ENCODE measurements around the gene P3H4. TPM values are rescaled to one million over a fixed set of nuclear protein-coding genes. Genes with fewer than 3 reads are reported as not detected.

P3H4 gene
- total RNA-seq, 4 donors from 2014 or later, result 24.5 to 59.2 (median 34.9) TPM

DNA sequence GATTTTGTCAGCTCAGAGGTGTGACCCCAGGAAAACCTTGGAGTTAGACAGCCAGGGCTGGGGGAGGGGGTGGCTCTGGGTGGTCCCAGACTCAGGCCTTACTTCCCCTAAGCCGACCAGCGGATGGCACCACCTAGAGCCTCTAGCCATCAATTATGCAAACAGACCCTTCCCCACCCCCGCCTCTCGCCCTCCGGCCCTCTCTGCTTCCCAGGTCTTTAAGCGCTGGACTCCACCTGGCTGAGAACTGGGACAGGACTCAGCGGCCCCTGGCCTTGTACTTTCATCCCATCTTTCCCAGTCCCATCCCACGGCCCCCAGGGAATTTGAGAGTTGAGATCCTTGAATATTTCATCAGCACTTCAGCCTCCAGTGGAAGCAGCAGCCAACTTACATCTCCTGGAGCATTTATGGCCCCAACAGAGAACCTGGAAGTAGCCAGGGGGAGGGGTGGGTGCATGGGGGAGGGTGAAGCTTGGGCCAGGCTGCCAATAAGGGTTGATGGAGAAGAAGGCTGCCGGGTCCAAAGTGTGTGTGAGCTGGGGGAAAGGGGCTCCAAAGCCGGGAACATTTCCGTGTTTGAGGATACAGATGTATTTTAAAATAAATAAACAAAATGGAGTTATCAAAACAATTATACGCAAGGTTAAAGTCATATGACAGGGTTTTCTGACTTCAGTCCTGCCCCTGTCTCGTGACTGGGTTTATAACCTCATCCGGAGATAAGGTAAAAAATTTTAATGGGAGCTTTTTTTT, 17.8 kb downstream of the P3H4 start:
- H3K4me3 ChIP-seq (replicated peaks in 1 of 3), result no peak overlapping the region
- H3K27me3 ChIP-seq, result no peaks in the 10 kb centered on the region
- H3K27ac ChIP-seq, result peak overlapping the region; percentile 75 to 91 (median 91)
- H3K36me3 ChIP-seq, result no peaks in the 10 kb centered on the region
- no peaks in the 10 kb centered on the region for H3K9me3 ChIP-seq
- peaks cover 33 to 41% of the 10 kb centered on the region in 2 donors for H3K4me1 ChIP-seq
- DNase-seq, result peak in 1 of 2 donors; percentile 31
- intact Hi-C loops (cut with DNase I), result no loop called here
- TF ChIP-seq, protein P1, sequence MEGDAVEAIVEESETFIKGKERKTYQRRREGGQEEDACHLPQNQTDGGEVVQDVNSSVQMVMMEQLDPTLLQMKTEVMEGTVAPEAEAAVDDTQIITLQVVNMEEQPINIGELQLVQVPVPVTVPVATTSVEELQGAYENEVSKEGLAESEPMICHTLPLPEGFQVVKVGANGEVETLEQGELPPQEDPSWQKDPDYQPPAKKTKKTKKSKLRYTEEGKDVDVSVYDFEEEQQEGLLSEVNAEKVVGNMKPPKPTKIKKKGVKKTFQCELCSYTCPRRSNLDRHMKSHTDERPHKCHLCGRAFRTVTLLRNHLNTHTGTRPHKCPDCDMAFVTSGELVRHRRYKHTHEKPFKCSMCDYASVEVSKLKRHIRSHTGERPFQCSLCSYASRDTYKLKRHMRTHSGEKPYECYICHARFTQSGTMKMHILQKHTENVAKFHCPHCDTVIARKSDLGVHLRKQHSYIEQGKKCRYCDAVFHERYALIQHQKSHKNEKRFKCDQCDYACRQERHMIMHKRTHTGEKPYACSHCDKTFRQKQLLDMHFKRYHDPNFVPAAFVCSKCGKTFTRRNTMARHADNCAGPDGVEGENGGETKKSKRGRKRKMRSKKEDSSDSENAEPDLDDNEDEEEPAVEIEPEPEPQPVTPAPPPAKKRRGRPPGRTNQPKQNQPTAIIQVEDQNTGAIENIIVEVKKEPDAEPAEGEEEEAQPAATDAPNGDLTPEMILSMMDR (IDR thresholded peaks at IDR 0.05), result no peak
- TF ChIP-seq POLR2A (IDR thresholded peaks at IDR 0.05), result no peak
- 75 to 76% methylated on average over 14 of the region's 14 CpGs for WGBS, 2 donors

- Histone ChIP-seq H3K27ac (peak overlapping the region; percentile 75 to 91 (median 91)), H3K4me3 (replicated peaks in 1 of 3) (no peak overlapping the region), H3K36me3 (no peaks in the 10 kb centered on the region), H3K4me1 (peaks cover 37 to 47% of the 10 kb centered on the region in 2 donors), H3K9me3 (no peaks in the 10 kb centered on the region), H3K27me3 (no peaks in the 10 kb centered on the region)
- intact Hi-C loops (cut with DNase I), result no loop called here
- peak; percentile 90 to 91 for DNase-seq
- 16 to 31% methylated on average over 15 to 17 of the region's 22 CpGs for WGBS, 2 donors
- peak in 1 of 2 donors; percentile 50 for TF ChIP-seq POLR2A (IDR thresholded peaks at IDR 0.05)
- TF ChIP-seq, protein P1 (IDR thresholded peaks at IDR 0.05), result no peak
Observed at GRCh38 chr17:41792845-41793783, 18.6 kb downstream of the P3H4 start.

DNA sequence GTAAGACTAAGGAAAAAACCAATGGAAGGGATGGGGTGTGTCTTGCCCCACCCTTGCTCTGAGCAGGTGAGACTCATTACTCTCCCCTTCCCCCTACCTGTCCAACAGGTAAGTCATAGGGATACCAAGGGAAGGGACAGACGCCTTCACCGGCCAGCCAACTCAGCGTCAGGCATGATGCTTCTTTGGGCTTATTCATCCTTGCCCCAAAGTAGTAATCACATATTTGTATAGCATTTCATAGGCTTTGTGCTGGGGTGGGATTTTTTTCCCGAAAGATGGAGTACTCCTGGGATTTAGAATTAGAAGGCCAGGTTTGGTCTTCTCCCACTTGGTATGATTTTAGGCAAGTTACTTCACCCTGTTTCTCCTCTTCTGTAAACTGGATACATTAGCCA, 24.7 kb downstream of the P3H4 start:
- Histone ChIP-seq H3K27ac (peak overlapping the region; percentile 49 to 75 (median 60)), H3K4me1 (peaks cover 61 to 68% of the 10 kb centered on the region in 2 donors), H3K36me3 (no peaks in the 10 kb centered on the region), H3K9me3 (no peaks in the 10 kb centered on the region), H3K4me3 (replicated peaks in 1 of 3) (no peak overlapping the region), H3K27me3 (no peaks in the 10 kb centered on the region)
- intact Hi-C loops (cut with DNase I), result no loop called here
- 31 to 37% methylated on average over 4 of the region's 4 CpGs for WGBS, 2 donors
- TF ChIP-seq, protein P1 (IDR thresholded peaks at IDR 0.05), result no peak
- TF ChIP-seq POLR2A (IDR thresholded peaks at IDR 0.05), result no peak
- no peak for DNase-seq

GRCh38 chr17:41786227-41787020, 25.3 kb downstream of the P3H4 start, which contains the start of gene JUP:
Gene JUP, minus strand, starts transcription at chr17:41786711. Its CDS starts 14,857 bp downstream, at chr17:41771854.
- TF ChIP-seq POLR2A (IDR thresholded peaks at IDR 0.05), result peak; percentile 98 to 99
- TF ChIP-seq, protein P1 (IDR thresholded peaks at IDR 0.05), result peak in 5 of 6 experiments; percentile 45 to 80 (median 64)
- no peaks in the 10 kb centered on the region for H3K9me3 ChIP-seq
- intact Hi-C loops (cut with DNase I), result no loop called here

More at GRCh38 chr17:41786227-41787020, 25.3 kb downstream of the P3H4 start, which contains the start of gene JUP:
- 1 to 2% methylated on average over 16 to 22 of the region's 79 CpGs for WGBS, 2 donors
- peak; percentile 100 for DNase-seq
- peaks cover 63 to 69% of the 10 kb centered on the region in 2 donors for H3K4me1 ChIP-seq
- peak within 1 kb of the TSS; percentile 53 to 86 (median 83) for H3K4me3 ChIP-seq (replicated peaks in 1 of 3)
- H3K27ac ChIP-seq, result peak within 1 kb of the TSS; percentile 90 to 98 (median 95)
- no peaks in the 10 kb centered on the region for H3K27me3 ChIP-seq
- no peaks in the 10 kb centered on the region for H3K36me3 ChIP-seq

Data from thyroid gland (tissue), 4 donors.